NCI-H1417 (cell line): ENCODE results near the gene NDUFB3.
A peak's percentile ranks its signal among the peaks of the same experiment; 100 is the strongest.
"Not testable (repeated sequence)": the region's sequence is repeated elsewhere in the genome, so short reads cannot be mapped to it uniquely, and the experiment has no call there.

ENCODE experiments used
- DNase-seq, 3 experiments: peaks; one replicate each; lab custom pipeline; 2025; lab: John Stamatoyannopoulos, UW

The NDUFB3 gene

GRCh38 chr2:201071479-201072200 lies at the start of gene NDUFB3, which contains the start of gene HYCC2:
Gene NDUFB3 (plus strand): TSS chr2:201072001. CDS start chr2:201078883, 6,882 bp downstream.
Gene HYCC2 (minus strand): TSS chr2:201071671. CDS start chr2:201024009, 47,662 bp downstream.
- DNase-seq, result peak; percentile 89 to 98 (median 94)

- DNase-seq, result no peak
Measured at GRCh38 chr2:201024518-201024917, 47.3 kb upstream of the NDUFB3 start.

GRCh38 chr2:201034355-201034754 lies 37.4 kb upstream of the NDUFB3 start:
- not testable (repeated sequence) for DNase-seq

- not testable (repeated sequence) for DNase-seq
Measured at GRCh38 chr2:201038361-201038760, 33.4 kb upstream of the NDUFB3 start.

GRCh38 chr2:201038855-201039254 lies 32.9 kb upstream of the NDUFB3 start:
- DNase-seq, result no peak

- no peak for DNase-seq
Measured at GRCh38 chr2:201040867-201041628, 30.8 kb upstream of the NDUFB3 start.

GRCh38 chr2:201042451-201042850 lies 29.4 kb upstream of the NDUFB3 start:
- not testable (repeated sequence) for DNase-seq

GRCh38 chr2:201043050-201043449 lies 28.8 kb upstream of the NDUFB3 start:
- DNase-seq, result not testable (repeated sequence)

GRCh38 chr2:201046881-201047280 lies 24.9 kb upstream of the NDUFB3 start:
- DNase-seq, result no peak

GRCh38 chr2:201049455-201049854 lies 22.3 kb upstream of the NDUFB3 start:
- no peak for DNase-seq

GRCh38 chr2:201057087-201057521 lies 14.7 kb upstream of the NDUFB3 start:
- no peak for DNase-seq

GRCh38 chr2:201057715-201058248 lies 14.0 kb upstream of the NDUFB3 start:
- no peak for DNase-seq

- DNase-seq, result no peak
Measured at GRCh38 chr2:201058914-201059313, 12.9 kb upstream of the NDUFB3 start.

- DNase-seq, result no peak
Measured at GRCh38 chr2:201059961-201060755, 11.6 kb upstream of the NDUFB3 start.

GRCh38 chr2:201063516-201063915 lies 8.3 kb upstream of the NDUFB3 start:
- not testable (repeated sequence) for DNase-seq

GRCh38 chr2:201064797-201065329 lies 6.9 kb upstream of the NDUFB3 start:
- DNase-seq, result no peak

- peak in 2 of 3 experiments; percentile 30 to 57 for DNase-seq
Measured at GRCh38 chr2:201070948-201071478, 788 bp upstream of the NDUFB3 start.

GRCh38 chr2:201072201-201072530 lies 365 bp downstream of the NDUFB3 start:
- no peak for DNase-seq

GRCh38 chr2:201073071-201073470 lies 1.3 kb downstream of the NDUFB3 start:
- no peak for DNase-seq

- DNase-seq, result no peak
Measured at GRCh38 chr2:201074996-201075395, 3.2 kb downstream of the NDUFB3 start.

GRCh38 chr2:201084863-201085262 lies 13.1 kb downstream of the NDUFB3 start:
- no peak for DNase-seq

- DNase-seq, result no peak
Measured at GRCh38 chr2:201090574-201090973, 18.8 kb downstream of the NDUFB3 start.
